ENCODE measurements around the gene ZFAND2A.

Gene ZFAND2A

GRCh38 chr7:1112625-1113547 is 47.1 kb downstream of the ZFAND2A start:
- ChIA-PET POLR2A (interaction anchor here (0.6 kb wide), 1 partner anchor 25 kb away, joined by 4 read pairs; a partner anchor contains a TSS), CTCF (interaction anchor here (0.6 kb wide), 1 partner anchor 319 kb away, joined by 3 read pairs; no protein-coding TSS in a partner anchor)
- no peak overlapping the region for H3K27ac ChIP-seq (ENCODE audit: extremely low read depth, low read depth, low read length)
- H3K36me3 ChIP-seq (ENCODE audit: control insufficient read depth in 2 of 2, insufficient read depth in 1 of 2, low read length in 2 of 2) = peaks cover 0 to 3% of the 10 kb centered on the region in 2 experiments; a peak in 1 of 3 replicates
- H3K4me3 ChIP-seq (ENCODE audit: low read depth, low read length) = no peak overlapping the region
- no peak for TF ChIP-seq YY2 (tag by site-specific recombination; IDR thresholded peaks at IDR 0.05)
- TF ChIP-seq ZNF768 (tag by site-specific recombination; IDR thresholded peaks at IDR 0.05) = no peak
- no peak for TF ChIP-seq SETDB1 (IDR thresholded peaks at IDR 0.05; ENCODE audit: insufficient read length, low read length)
- H3K9me3 ChIP-seq (ENCODE audit: control insufficient read depth, insufficient read depth, low read depth, low read length) = no peaks in the 10 kb centered on the region
- H3K4me1 ChIP-seq (ENCODE audit: control insufficient read depth, insufficient read depth, low read length) = no peaks in the 10 kb centered on the region

GRCh38 chr7:1112109-1112508 is 47.9 kb downstream of the ZFAND2A start:
- no peak overlapping the region for H3K27ac ChIP-seq (ENCODE audit: extremely low read depth, low read depth, low read length)
- H3K9me3 ChIP-seq (ENCODE audit: control insufficient read depth, insufficient read depth, low read depth, low read length) = no peaks in the 10 kb centered on the region
- no peaks in the 10 kb centered on the region for H3K4me1 ChIP-seq (ENCODE audit: control insufficient read depth, insufficient read depth, low read length)
- ChIA-PET CTCF (no interaction called here), POLR2A (interaction anchor here (0.6 kb wide), 1 partner anchor 26 kb away, joined by 4 read pairs; a partner anchor contains a TSS)
- TF ChIP-seq GLI4 (tag by site-specific recombination; IDR thresholded peaks at IDR 0.05) (no peak), ZNF266 (tag by site-specific recombination; IDR thresholded peaks at IDR 0.05; ENCODE audit: low read depth) (no peak), ZNF114 (tag by site-specific recombination; IDR thresholded peaks at IDR 0.05) (no peak), WT1 (tag by site-specific recombination; IDR thresholded peaks at IDR 0.05) (no peak), ZNF530 (tag by site-specific recombination; IDR thresholded peaks at IDR 0.05; ENCODE audit: low read depth) (no peak), ZNF792 (tag by site-specific recombination; IDR thresholded peaks at IDR 0.05) (no peak)
- no peak overlapping the region for H3K4me3 ChIP-seq (ENCODE audit: low read depth, low read length)
- peaks cover 0 to 3% of the 10 kb centered on the region in 2 experiments; a peak in 1 of 3 replicates for H3K36me3 ChIP-seq (ENCODE audit: control insufficient read depth in 2 of 2, insufficient read depth in 1 of 2, low read length in 2 of 2)

- POLR2A ChIA-PET = no interaction called here
- no peaks in the 10 kb centered on the region for H3K9me3 ChIP-seq (ENCODE audit: control insufficient read depth, insufficient read depth, low read depth, low read length)
- CTCF ChIA-PET = no interaction called here
- H3K27ac ChIP-seq (ENCODE audit: extremely low read depth, low read depth, low read length) = no peak overlapping the region
- H3K4me1 ChIP-seq (ENCODE audit: control insufficient read depth, insufficient read depth, low read length) = no peaks in the 10 kb centered on the region
- H3K36me3 ChIP-seq (ENCODE audit: control insufficient read depth in 2 of 2, insufficient read depth in 1 of 2, low read length in 2 of 2) = peaks cover 0 to 3% of the 10 kb centered on the region in 2 experiments; a peak in 1 of 3 replicates
- no peak overlapping the region for H3K4me3 ChIP-seq (ENCODE audit: low read depth, low read length)
- TF ChIP-seq FEZF1 (tag by site-specific recombination; IDR thresholded peaks at IDR 0.05) (no peak), ZNF596 (tag by site-specific recombination; IDR thresholded peaks at IDR 0.05) (no peak), ZNF830 (tag by site-specific recombination; IDR thresholded peaks at IDR 0.05; ENCODE audit: low read depth) (no peak), ZNF280D (tag by site-specific recombination; IDR thresholded peaks at IDR 0.05) (no peak), SP2 (tag by site-specific recombination; IDR thresholded peaks at IDR 0.05) (no peak), ZNF776 (tag by site-specific recombination; IDR thresholded peaks at IDR 0.05; ENCODE audit: borderline replicate concordance) (no peak), WT1 (tag by site-specific recombination; IDR thresholded peaks at IDR 0.05) (no peak), ZSCAN18 (tag by site-specific recombination; IDR thresholded peaks at IDR 0.05) (no peak), ZNF768 (tag by site-specific recombination; IDR thresholded peaks at IDR 0.05) (no peak), PRDM1 (tag by site-specific recombination; IDR thresholded peaks at IDR 0.05) (no peak), ZNF121 (tag by site-specific recombination; IDR thresholded peaks at IDR 0.05) (no peak), SETDB1 (IDR thresholded peaks at IDR 0.05; ENCODE audit: insufficient read length, low read length) (no peak), ZNF132 (tag by site-specific recombination; IDR thresholded peaks at IDR 0.05; ENCODE audit: borderline replicate concordance) (no peak), ZNF324 (tag by site-specific recombination; IDR thresholded peaks at IDR 0.05) (no peak), ZNF600 (tag by site-specific recombination; IDR thresholded peaks at IDR 0.05) (no peak), ZNF114 (tag by site-specific recombination; IDR thresholded peaks at IDR 0.05) (no peak), ZBTB17 (tag by site-specific recombination; IDR thresholded peaks at IDR 0.05) (no peak), ZNF664 (tag by site-specific recombination; IDR thresholded peaks at IDR 0.05) (no peak)
These were observed 48.8 kb downstream of the ZFAND2A start for GRCh38 chr7:1111156-1111555.
